HCT116 (cell line): ENCODE measurements around the gene RAPGEF1. TPM values are rescaled to one million over a fixed set of nuclear protein-coding genes. Genes with fewer than 3 reads are reported as not detected.
"Not testable (repeated sequence)": the region's sequence is repeated elsewhere in the genome, so short reads cannot be mapped to it uniquely, and the experiment has no call there.

Experiments used
- ATAC-seq: fragments of 200-7000 bp; cut with Tn5 transposase; 2 replicates; pipeline ENCODE4 v1.9.1; 2020; ENCODE audit warnings: mild to moderate bottlenecking, moderate library complexity
- BruUV-seq: library from RNA; stranded (reverse); fragments of 400-500 nt; replicated peaks from 2 replicates; lab custom pipeline; 2021; lab: Mats Ljungman, UMichigan
- CTCF ChIA-PET: fragments of 300-600 bp; sonication (Branson Sonifier 250); formaldehyde crosslinking; loops from one replicate; lab custom pipeline; 2021; ENCODE audit warnings: antibody characterized with exemption; lab: Charles Lee
- POLR2A ChIA-PET: fragments of 300-600, 350-600 bp; sonication (Branson Sonifier 250); formaldehyde crosslinking; loops from one replicate; lab custom pipeline; 2021; ENCODE audit warnings: antibody characterized with exemption; lab: Charles Lee
- RAD21 ChIA-PET, 2 experiments: fragments of 300-600 bp; sonication (Branson Sonifier 250); formaldehyde crosslinking; loops; one replicate each; lab custom pipeline; 2023; ENCODE audit warnings: low total read pairs in 2 of 2; ENCODE audit not compliant: uncharacterized antibody in 2 of 2, unreplicated experiment in 2 of 2, low non-redundant PET in 1 of 2; lab: Charles Lee
- DNase-seq: peaks from one replicate; pipeline ENCODE4 v3.0.0-alpha.2; 2010; ENCODE audit warnings: low read depth, low spot score
- H2AFZ ChIP-seq: fragments of 200-600 bp; shearing (Covaris generic), sonication (generic); 2 replicates; pipeline ENCODE4 v1.6.1; 2017; ENCODE audit warnings: low read depth, mixed run types, mixed read lengths, antibody characterized with exemption, low read length; ENCODE audit not compliant: poor library complexity, severe bottlenecking
- H3K27ac ChIP-seq: 2 replicates; pipeline ENCODE4 v1.5.1; 2012; ENCODE audit warnings: low read depth, low read length
- H3K27me3 ChIP-seq: fragments of 200-600 bp; sonication (generic); 2 replicates; pipeline ENCODE4 v1.6.1; 2016; ENCODE audit warnings: mixed run types, low read length, mixed read lengths; ENCODE audit not compliant: insufficient read depth
- H3K36me3 ChIP-seq, 2 experiments: fragments of 200-500 bp in 1 of 2; fragments of 200-600 bp in 1 of 2; sonication (Bioruptor generic) in 1 of 2; sonication (generic) in 1 of 2; 2 replicates each; pipeline versions ENCODE4 v1.5.1 to v1.6.1; 2014 to 2016; ENCODE audit warnings: low read length in 2 of 2, inconsistent platforms in 1 of 2, mixed read lengths in 1 of 2, mixed run types in 1 of 2; ENCODE audit not compliant: insufficient read depth in 2 of 2, control insufficient read depth in 1 of 2
- H3K4me1 ChIP-seq, 2 experiments: fragments of 200-600 bp in 1 of 2; sonication (generic) in 1 of 2; 2 replicates each; pipeline versions ENCODE4 v1.5.1 to v1.6.1; 2012 to 2017; ENCODE audit warnings: low read length in 2 of 2, inconsistent platforms in 1 of 2, mild to moderate bottlenecking in 1 of 2, mixed read lengths in 1 of 2, mixed run types in 1 of 2, moderate library complexity in 1 of 2; ENCODE audit not compliant: insufficient read depth in 2 of 2, control insufficient read depth in 1 of 2
- H3K4me2 ChIP-seq: fragments of 200-600 bp; sonication (generic); 2 replicates; pipeline ENCODE4 v1.6.1; 2017; ENCODE audit warnings: mixed run types, low read length, mixed read lengths
- H3K4me3 ChIP-seq, 2 experiments: fragments of 200-600 bp in 1 of 2; sonication (generic) in 1 of 2; replicated peaks in 1 of 2; 2 replicates each; pipeline ENCODE4 v1.5.1; 2011 to 2016; ENCODE audit warnings: low read length in 2 of 2, control low read depth in 1 of 2, low read depth in 1 of 2, mild to moderate bottlenecking in 1 of 2, mixed read lengths in 1 of 2, mixed run types in 1 of 2
- H3K79me2 ChIP-seq: fragments of 200-600 bp; sonication (generic); 2 replicates; pipeline ENCODE4 v1.6.1; 2017; ENCODE audit warnings: mild to moderate bottlenecking, mixed run types, low read length, moderate library complexity, mixed read lengths; ENCODE audit not compliant: insufficient read depth
- H3K9ac ChIP-seq: fragments of 200-600 bp; sonication (generic); 2 replicates; pipeline ENCODE4 v1.6.1; 2016; ENCODE audit warnings: low read length, mixed read lengths
- H3K9me2 ChIP-seq: fragments of 200-600 bp; sonication (generic), shearing (Covaris generic); 2 replicates; pipeline ENCODE4 v1.6.1; 2017; ENCODE audit warnings: mixed run types, mild to moderate bottlenecking, moderate library complexity; ENCODE audit not compliant: insufficient read depth
- H3K9me3 ChIP-seq, 2 experiments: fragments of 200-500 bp in 1 of 2; fragments of 200-600 bp in 1 of 2; sonication (Bioruptor generic) in 1 of 2; sonication (generic) in 1 of 2; 2 replicates each; pipeline ENCODE4 v1.6.1; 2014 to 2017; ENCODE audit warnings: low read length in 2 of 2, mixed read lengths in 2 of 2, inconsistent platforms in 1 of 2, low read depth in 1 of 2, mild to moderate bottlenecking in 1 of 2, mixed run types in 1 of 2, moderate library complexity in 1 of 2; ENCODE audit not compliant: control insufficient read depth in 1 of 2, insufficient read depth in 1 of 2
- H4K20me1 ChIP-seq: fragments of 200-600 bp; sonication (generic), shearing (Covaris generic); 2 replicates; pipeline ENCODE4 v1.6.1; 2017; ENCODE audit warnings: mixed run types, mild to moderate bottlenecking, moderate library complexity; ENCODE audit not compliant: insufficient read depth
- CBX3 ChIP-seq: IDR thresholded peaks from 2 replicates; pipeline ENCODE4 v1.6.1; 2012; ENCODE audit warnings: low read depth
- CEBPB ChIP-seq: IDR thresholded peaks from 2 replicates; pipeline ENCODE4 v1.6.1; 2012; ENCODE audit warnings: low read depth
- ELF1 ChIP-seq: IDR thresholded peaks from 2 replicates; pipeline ENCODE4 v1.6.1; 2012; ENCODE audit warnings: low read depth, borderline replicate concordance
- EZH2phosphoT487 ChIP-seq: fragments of 200-600 bp; IDR thresholded peaks from 2 replicates; pipeline ENCODE4 v1.6.1; 2018; ENCODE audit warnings: antibody characterized with exemption, borderline replicate concordance
- SIN3A ChIP-seq: IDR thresholded peaks from 2 replicates; pipeline ENCODE4 v1.6.1; 2012; ENCODE audit warnings: low read depth
- SP1 ChIP-seq: IDR thresholded peaks from 2 replicates; pipeline ENCODE4 v1.6.1; 2012; ENCODE audit warnings: low read depth
- TCF7L2 ChIP-seq: IDR thresholded peaks from 2 replicates; pipeline ENCODE4 v1.7.0; 2011; ENCODE audit warnings: borderline replicate concordance, inconsistent platforms; ENCODE audit not compliant: insufficient read depth, insufficient read length; ENCODE audit errors: extremely low read depth
- ZFX ChIP-seq: fragments of 450-650 bp; IDR thresholded peaks from 2 replicates; pipeline ENCODE4 v1.6.1; 2017
- ZNF274 ChIP-seq: fragments of 200-500 bp; sonication (Bioruptor generic); IDR thresholded peaks from 2 replicates; pipeline ENCODE4 v1.6.1; 2014; ENCODE audit warnings: mild to moderate bottlenecking, low read depth, low read length, inconsistent platforms
- intact Hi-C: fragments of 100-400 bp; cut with micrococcal nuclease; formaldehyde crosslinking; loops from 2 replicates; pipeline ENCODE4 v1.10.0; 2022
- total RNA-seq: library from RNA; stranded (reverse); gene quantifications from one replicate; pipeline ENCODE4 v1.2.1, GENCODE V29; 2021; ENCODE audit not compliant: unreplicated experiment
- TF ChIP-seq, protein P1 (sequence below): IDR thresholded peaks from 2 replicates; pipeline ENCODE4 v1.6.1; 2012
- TF ChIP-seq, protein P2 (sequence below): IDR thresholded peaks from 2 replicates; pipeline ENCODE4 v1.6.1; 2012; ENCODE audit warnings: low read depth
- TF ChIP-seq, protein P3 (sequence below), 3 experiments: fragments of 200-600 bp in 1 of 3; sonication (generic) in 1 of 3; IDR thresholded peaks in 2 of 3; conservative IDR thresholded peaks in 1 of 3; 2 replicates each; pipeline ENCODE4 v1.5.1; 2012 to 2017; ENCODE audit warnings: low read depth in 2 of 3, low read length in 2 of 3, antibody characterized with exemption in 1 of 3, borderline replicate concordance in 1 of 3, control low read depth in 1 of 3, mild to moderate bottlenecking in 1 of 3, mixed read lengths in 1 of 3, mixed run types in 1 of 3, moderate library complexity in 1 of 3; ENCODE audit not compliant: insufficient read depth in 1 of 3

RAPGEF1 gene
- total RNA-seq, 1 experiment from 2014 or later, result 43.0 TPM

DNA sequence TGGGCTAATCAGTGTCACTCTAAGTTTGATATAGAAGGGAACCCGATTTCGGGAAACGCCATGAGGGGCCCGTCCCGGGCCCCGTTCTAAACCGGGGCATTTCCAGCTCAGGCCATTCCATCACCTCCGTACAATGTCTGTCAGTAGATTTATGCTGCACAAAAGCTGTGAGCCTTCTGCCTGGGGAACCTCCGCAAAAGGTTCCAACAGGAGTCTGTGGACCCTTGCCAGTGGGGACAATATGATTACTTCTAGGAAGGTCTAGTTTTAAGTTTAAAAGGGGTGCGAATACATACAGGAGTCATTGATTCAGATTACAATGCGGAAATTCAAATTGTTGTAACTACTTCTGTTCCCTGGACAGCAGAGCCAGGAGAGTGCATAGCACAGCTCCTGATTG, 57.6 kb downstream of the RAPGEF1 start:
- Histone ChIP-seq H3K27ac (no peak overlapping the region), H3K4me2 (no peak overlapping the region), H2AFZ (no peak overlapping the region), H3K36me3 (no peaks in the 10 kb centered on the region), H3K79me2 (peaks cover 7% of the 10 kb centered on the region; the same call in 1 of the 2 replicates), H3K4me1 (peaks cover 24 to 31% of the 10 kb centered on the region in 2 experiments), H4K20me1 (peaks cover 5% of the 10 kb centered on the region; the same call in 1 of the 2 replicates), H3K4me3 (no peak overlapping the region), H3K9me3 (no peaks in the 10 kb centered on the region), H3K9me2 (no peaks in the 10 kb centered on the region), H3K27me3 (no peaks in the 10 kb centered on the region), H3K9ac (no peak overlapping the region)
- CTCF ChIA-PET, result no interaction called here
- TF ChIP-seq ZNF274, result no peak
- TF ChIP-seq ZFX, result no peak
- no peak for TF ChIP-seq CBX3
- TF ChIP-seq ELF1, result no peak
- TF ChIP-seq, protein P1, sequence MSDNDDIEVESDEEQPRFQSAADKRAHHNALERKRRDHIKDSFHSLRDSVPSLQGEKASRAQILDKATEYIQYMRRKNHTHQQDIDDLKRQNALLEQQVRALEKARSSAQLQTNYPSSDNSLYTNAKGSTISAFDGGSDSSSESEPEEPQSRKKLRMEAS, result no peak
- TF ChIP-seq, protein P2, sequence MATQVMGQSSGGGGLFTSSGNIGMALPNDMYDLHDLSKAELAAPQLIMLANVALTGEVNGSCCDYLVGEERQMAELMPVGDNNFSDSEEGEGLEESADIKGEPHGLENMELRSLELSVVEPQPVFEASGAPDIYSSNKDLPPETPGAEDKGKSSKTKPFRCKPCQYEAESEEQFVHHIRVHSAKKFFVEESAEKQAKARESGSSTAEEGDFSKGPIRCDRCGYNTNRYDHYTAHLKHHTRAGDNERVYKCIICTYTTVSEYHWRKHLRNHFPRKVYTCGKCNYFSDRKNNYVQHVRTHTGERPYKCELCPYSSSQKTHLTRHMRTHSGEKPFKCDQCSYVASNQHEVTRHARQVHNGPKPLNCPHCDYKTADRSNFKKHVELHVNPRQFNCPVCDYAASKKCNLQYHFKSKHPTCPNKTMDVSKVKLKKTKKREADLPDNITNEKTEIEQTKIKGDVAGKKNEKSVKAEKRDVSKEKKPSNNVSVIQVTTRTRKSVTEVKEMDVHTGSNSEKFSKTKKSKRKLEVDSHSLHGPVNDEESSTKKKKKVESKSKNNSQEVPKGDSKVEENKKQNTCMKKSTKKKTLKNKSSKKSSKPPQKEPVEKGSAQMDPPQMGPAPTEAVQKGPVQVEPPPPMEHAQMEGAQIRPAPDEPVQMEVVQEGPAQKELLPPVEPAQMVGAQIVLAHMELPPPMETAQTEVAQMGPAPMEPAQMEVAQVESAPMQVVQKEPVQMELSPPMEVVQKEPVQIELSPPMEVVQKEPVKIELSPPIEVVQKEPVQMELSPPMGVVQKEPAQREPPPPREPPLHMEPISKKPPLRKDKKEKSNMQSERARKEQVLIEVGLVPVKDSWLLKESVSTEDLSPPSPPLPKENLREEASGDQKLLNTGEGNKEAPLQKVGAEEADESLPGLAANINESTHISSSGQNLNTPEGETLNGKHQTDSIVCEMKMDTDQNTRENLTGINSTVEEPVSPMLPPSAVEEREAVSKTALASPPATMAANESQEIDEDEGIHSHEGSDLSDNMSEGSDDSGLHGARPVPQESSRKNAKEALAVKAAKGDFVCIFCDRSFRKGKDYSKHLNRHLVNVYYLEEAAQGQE, result no peak
- TF ChIP-seq, protein P3, sequence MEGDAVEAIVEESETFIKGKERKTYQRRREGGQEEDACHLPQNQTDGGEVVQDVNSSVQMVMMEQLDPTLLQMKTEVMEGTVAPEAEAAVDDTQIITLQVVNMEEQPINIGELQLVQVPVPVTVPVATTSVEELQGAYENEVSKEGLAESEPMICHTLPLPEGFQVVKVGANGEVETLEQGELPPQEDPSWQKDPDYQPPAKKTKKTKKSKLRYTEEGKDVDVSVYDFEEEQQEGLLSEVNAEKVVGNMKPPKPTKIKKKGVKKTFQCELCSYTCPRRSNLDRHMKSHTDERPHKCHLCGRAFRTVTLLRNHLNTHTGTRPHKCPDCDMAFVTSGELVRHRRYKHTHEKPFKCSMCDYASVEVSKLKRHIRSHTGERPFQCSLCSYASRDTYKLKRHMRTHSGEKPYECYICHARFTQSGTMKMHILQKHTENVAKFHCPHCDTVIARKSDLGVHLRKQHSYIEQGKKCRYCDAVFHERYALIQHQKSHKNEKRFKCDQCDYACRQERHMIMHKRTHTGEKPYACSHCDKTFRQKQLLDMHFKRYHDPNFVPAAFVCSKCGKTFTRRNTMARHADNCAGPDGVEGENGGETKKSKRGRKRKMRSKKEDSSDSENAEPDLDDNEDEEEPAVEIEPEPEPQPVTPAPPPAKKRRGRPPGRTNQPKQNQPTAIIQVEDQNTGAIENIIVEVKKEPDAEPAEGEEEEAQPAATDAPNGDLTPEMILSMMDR (IDR thresholded peaks at IDR 0.05 in 2 of 3, conservative IDR thresholded peaks at IDR 0.05 in 1 of 3; ENCODE audit: borderline replicate concordance in 1 of 3, insufficient read depth in 1 of 3, low read depth in 2 of 3, low read length in 2 of 3), result no peak
- TF ChIP-seq EZH2phosphoT487, result no peak
- no peak for TF ChIP-seq SP1
- TF ChIP-seq CEBPB, result no peak
- TF ChIP-seq SIN3A, result no peak
- TF ChIP-seq TCF7L2, result no peak
- intact Hi-C loops, result no loop called here
- DNase-seq, result no peak
- RAD21 ChIA-PET, result no interaction called here
- POLR2A ChIA-PET, result no interaction called here
- no TSS peak for BruUV-seq
- ATAC-seq, result no peak

DNA sequence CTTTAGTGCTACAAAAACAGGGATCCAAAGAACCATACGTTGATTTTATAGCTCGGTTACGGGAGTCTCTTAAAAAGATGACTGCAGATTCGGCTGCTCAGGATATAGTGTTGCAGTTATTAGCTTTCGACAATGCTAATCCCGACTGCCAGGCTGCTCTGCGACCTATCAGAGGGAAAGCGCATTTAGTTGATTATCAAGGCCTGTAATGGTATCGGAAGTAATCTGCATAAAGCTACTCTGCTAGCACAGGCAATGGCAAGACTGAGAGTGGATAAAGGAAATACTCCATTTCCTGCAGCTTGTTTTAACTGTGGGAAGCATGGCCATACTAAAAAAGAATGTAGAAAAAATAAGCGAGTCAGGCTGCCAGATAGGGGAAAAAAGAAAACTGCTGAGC, 58.0 kb downstream of the RAPGEF1 start:
- Histone ChIP-seq H3K79me2 (peaks cover 11% of the 10 kb centered on the region; the same call in 1 of the 2 replicates), H3K4me1 (peaks cover 29 to 35% of the 10 kb centered on the region in 2 experiments)
- H3K27me3 ChIP-seq, RAD21 ChIA-PET, H3K9me2 ChIP-seq, H3K4me3 ChIP-seq, CTCF ChIA-PET, intact Hi-C loops, POLR2A ChIA-PET, H4K20me1 ChIP-seq, H2AFZ ChIP-seq, ATAC-seq, DNase-seq, H3K36me3 ChIP-seq, H3K4me2 ChIP-seq, H3K27ac ChIP-seq, H3K9ac ChIP-seq, BruUV-seq, H3K9me3 ChIP-seq: not testable (repeated sequence)
